B cell (primary cell): ENCODE data around the gene ITGB2.

Experiments
- CTCF ChIP-seq: fragments of 200-600 bp; IDR thresholded peaks from one replicate; pipeline ENCODE4 v1.8.0; 2022; ENCODE audit warnings: antibody characterized with exemption, mild to moderate bottlenecking
- EZH2 ChIP-seq: IDR thresholded peaks from 2 replicates; pipeline ENCODE4 v1.6.1; 2012; ENCODE audit warnings: borderline replicate concordance, low read depth, mild to moderate bottlenecking, moderate library complexity, low read length; ENCODE audit not compliant: insufficient read depth, poor library complexity, severe bottlenecking

- no peak for TF ChIP-seq CTCF
- no peak for TF ChIP-seq EZH2
Measured at GRCh38 chr21:44929242-44929798, 8.6 kb upstream of the ITGB2 start.
